Measurements from ENCODE around the gene ZNF648.
"Not testable (repeated sequence)": the region's sequence is repeated elsewhere in the genome, so short reads cannot be mapped to it uniquely, and the experiment has no call there.

Gene ZNF648

DNA sequence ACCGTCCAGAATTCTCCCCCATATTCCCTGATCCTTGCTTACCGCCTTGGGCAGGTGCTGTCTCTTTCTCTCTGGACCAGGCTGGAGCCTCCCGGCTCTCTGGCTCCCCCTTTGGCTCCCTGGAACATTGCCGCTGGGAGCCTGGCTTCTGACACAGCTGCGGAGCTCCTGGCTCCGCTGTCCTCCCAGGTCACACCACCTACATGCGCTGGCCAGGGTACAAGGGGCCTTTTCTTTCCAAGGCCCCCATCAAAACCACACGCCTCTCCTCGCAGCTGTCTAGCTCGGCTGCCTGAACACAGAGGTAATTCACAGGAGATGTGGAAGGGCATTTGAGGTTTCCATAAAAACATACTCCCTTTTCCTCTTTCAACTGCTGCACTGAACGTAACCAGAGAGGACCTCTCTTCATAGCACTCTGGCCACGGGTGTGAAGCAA, 7.5 kb upstream of the ZNF648 start:
- DNase-seq = peak; percentile 16

GRCh38 chr1:182066934-182067333, 5.4 kb upstream of the ZNF648 start:
- no peak for DNase-seq

DNA sequence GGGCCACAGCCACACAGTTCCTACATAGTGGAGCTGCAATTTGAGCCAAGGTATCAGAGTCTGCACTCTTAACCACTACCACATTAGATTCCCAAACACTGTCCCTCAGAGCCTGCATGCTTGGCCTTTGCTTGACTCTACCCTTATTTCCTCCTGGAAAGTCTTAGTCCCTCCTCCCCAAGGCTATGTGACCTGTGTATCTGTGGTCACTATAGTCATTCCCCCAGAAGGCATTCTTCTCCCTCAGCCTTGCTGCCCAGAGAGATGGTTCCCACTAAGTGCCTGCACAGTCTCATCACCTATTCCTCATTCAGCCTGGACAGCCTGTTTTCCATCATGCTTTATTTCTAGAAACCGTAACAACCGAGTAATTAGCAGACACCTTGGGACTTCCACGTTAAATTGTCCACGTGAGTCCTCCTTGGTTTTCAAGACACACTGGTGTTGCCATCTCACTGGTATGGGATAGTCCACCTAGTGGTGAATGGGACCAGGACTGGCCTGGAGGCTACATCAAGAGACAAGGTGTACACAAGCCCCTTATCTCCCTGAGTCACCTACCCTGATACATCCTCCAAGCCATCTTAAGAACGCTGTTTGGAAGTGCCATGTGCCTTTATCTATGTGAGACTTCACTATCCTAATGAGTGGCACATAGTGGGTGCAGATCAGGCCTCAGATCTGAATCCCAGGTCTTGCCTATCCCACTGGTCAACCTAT, 3.8 kb upstream of the ZNF648 start:
- DNase-seq = no peak

DNA sequence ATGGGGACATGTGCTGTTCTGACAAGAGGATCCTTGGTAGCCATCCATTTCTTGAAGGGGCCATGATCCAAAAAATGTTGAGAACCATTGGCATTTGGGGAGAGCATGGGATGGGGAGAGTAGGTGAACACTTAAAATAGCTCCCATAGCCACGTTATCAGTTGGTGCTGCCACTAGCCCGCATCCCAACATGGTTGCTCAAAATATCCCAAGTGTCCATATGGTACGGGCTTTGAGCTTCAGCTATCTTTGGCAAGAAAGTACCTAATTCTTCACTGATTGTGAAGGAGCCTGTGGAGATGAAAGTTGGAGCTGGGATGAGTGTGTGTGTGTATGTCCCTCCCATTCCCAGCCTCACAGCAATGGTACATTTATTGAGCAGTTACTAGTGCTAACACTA, 3.1 kb upstream of the ZNF648 start:
- DNase-seq = no peak

DNA sequence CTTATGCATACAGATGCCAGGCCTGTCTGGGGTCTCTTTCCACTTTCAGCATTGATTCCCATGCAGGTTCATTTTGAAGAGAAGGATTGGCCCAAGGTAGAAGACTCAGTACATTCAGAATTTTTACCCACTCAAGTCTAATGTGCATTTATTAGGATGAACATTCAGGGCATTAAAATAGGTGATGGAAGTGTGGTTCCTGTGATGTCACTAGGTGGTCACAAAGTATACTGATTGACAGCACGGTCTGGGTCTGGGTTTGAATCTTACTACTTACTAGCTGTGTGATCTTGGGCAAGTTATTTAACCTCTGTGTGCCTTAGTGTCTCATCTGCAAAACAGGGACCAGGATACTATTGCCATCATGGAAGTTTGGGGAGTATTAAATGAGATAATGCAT, 711 bp upstream of the ZNF648 start:
- no peak for DNase-seq

GRCh38 chr1:182060877-182061276, 635 bp downstream of the ZNF648 start:
- no peak for DNase-seq

DNA sequence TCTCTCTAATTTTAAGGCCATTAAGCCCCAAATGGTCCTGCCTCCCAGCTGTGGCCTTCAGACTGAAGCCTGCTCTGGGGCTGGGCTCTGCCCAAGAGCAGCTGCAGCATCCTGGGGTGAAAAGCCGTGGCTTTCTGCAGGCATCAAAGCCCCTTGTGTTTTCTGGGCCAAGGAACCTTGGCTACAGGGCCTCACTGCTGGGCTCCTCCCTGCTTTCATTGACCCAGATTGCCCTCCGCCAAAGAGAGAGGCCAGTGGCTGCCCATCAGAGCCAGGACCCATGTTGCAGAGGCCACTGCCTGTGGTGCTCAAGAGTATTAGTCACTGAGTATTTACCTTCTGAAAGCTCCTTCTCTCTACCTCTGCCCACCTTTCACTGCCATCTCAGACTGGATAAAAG, 1.6 kb downstream of the ZNF648 start:
- DNase-seq = no peak

DNA sequence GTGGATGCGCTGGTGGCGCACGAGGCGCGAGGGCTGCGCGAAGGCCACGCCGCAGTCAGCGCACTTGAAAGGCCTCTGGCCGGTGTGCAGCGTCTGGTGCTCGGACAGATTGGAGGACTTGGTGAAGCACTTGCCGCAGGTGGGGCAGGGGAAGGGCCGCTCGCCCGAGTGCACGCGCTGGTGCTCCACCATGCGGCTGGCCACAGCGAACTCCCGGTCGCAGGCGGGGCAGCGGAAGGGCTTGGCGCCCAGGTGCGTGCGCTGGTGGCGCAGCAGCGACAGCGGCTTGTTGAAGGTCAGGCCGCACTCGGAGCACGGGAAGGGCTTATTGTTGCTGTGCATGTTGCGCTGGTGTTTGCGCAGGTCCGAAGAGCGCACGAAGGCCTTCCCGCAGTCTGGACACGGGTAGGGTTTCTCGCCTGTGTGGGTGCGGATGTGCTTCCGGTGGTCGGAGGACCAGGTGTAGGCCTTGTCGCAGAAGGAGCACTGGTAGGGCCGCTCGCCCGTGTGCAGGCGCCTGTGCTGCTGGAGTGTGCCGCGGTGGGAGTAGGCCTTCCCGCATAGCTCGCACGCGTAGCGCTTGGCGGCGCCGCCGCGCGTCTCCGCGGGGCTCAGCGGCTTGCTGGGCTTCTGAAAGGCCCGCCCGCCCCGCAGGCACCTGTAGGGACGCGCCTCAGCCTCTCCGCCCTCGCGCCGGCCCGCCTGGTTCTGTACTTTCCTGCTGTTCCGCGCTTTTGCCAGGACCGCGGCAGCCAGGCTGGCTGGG, 4.7 kb downstream of the ZNF648 start:
- DNase-seq = no peak

GRCh38 chr1:182054698-182055326, 6.7 kb downstream of the ZNF648 start:
- no peak for DNase-seq

GRCh38 chr1:182052355-182052754, 9.2 kb downstream of the ZNF648 start:
- no peak for DNase-seq

DNA sequence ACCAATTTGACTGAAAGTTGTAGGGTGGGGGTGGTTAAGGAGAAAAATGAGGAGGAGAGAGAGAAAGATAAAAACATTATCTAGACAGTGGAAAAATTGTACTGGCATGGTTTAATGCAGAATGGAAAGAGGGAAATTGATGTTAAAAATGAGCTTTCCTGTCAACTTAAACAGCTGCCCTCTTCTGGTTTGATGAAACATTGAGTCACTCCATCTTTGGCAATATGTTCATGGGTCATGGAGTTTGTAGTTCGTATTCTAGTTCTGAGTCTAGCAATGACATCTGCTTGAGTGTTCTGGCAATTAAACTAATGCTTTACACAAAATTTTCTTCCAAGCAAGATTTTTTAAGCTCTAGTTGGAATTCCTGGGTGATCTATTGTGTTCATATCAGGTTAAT, 9.6 kb downstream of the ZNF648 start:
- DNase-seq = no peak

DNA sequence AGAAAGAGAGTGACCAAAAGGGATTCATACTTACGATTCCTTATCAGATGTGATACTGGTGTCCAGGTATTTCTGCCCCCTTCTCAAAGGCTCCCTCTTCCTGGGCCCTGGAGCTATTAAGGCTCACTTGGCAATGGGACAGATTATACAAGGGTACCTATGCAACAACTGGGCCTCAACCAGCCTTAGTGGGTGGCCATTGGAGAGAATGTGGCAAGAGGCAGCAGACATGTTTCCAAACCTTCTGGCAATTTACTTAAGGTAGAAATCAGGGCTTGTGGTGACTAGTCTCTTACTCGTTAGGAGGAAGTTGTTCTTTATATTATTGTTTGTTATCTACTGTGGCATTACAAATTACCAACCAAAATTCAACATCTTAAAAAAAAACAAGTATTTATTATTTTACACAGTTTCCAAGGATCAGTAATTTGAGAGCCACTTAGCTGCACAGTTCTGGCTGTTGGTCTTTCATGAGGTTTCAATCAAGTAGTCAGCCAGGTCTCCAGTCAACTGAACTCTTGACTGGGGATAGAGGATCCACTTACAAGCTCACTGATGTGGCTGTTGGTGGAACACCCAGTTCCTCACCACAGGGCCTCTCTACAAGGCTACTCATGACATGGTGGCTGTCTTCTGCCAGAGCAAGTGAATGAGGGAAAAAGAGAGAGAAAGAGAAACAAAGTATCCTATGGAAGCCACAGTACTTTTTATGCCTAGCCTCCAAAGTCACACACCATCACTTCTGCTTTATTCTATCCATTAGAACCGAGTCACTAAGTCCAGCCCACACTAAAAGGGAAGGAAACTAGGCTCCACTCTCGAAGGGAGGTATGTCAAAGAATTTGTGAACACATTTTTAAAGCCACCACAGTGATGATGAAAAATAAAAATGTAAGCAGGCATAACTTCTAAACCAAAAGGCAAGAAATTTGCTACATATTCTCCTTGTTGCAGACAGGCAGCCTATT, 10.7 kb downstream of the ZNF648 start:
- no peak for DNase-seq

DNA sequence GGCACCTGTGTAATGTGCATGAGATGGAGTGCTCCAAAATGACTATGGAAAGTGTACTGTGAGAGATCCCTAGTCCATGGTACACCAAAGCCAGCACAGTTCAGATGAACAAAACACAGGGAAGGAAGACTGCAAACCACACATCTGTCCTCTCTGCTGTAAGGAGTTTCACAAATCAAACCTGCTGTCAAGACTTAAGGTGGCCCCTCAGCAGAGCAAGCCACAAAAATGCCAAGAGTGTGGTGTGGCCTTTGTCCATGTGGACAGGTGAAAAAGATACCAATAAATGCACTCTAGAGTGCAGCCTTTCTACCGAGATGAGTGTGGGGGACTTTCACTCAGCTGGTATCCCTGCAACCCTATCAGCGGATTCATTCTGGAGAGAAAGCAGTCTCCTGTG, 12.9 kb downstream of the ZNF648 start:
- DNase-seq = no peak

DNA sequence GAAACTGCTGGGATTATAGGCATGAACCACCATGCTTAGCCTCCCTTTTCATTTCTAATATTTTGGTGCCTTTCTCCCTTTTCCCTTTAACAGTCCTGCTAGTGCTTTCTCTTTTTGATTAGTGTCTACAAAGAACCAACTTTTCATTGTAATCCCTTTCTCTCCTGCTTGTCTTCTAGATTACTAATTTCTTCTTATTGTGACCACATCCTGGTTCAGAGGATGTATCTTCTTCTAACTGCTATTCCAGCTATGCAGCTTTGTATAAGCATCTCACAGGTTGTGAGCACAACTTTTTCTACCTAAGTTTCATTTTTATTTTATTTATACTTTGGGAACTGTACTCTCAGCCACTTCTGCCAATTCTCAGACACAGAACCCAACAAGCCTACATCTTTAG, 14.7 kb downstream of the ZNF648 start:
- DNase-seq = no peak

GRCh38 chr1:182045481-182045880, 16.0 kb downstream of the ZNF648 start:
- not testable (repeated sequence) for DNase-seq

- DNase-seq = no peak
These were observed 19.9 kb downstream of the ZNF648 start for GRCh38 chr1:182041615-182042014.

DNA sequence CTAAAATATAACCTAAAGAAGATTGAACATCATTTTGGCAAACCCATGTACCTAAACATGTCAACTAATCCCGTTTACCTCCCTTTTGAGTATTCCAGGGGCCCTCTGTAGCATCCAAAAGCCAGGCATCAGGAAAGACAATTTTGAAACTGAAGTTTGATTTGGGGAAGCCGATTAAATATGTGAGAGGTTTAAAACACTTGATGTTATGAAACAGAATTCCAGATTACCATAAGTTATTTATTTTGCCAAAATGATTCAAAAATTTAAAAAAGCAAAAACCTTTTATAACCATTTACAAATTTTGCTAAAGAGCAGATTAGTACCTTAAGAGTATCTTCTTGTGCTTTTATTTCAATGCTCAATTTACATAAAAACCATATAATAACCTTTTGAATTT, 23.3 kb downstream of the ZNF648 start:
- no peak for DNase-seq

GRCh38 chr1:182035097-182035770, 26.3 kb downstream of the ZNF648 start:
- DNase-seq = no peak

GRCh38 chr1:182032251-182032650, 29.3 kb downstream of the ZNF648 start:
- no peak for DNase-seq

- DNase-seq = peak; percentile 87
These were observed 31.9 kb downstream of the ZNF648 start for GRCh38 chr1:182029379-182030331.

- no peak for DNase-seq
These were observed 32.5 kb downstream of the ZNF648 start for GRCh38 chr1:182029002-182029378.

All from SHP77 treated with DMSO at 0.1 percent for 48 hours (cell line).